Stimulated activated CD4-positive, alpha-beta T cell treated with anti-CD3 and anti-CD28 coated beads, Interleukin-1b, Interleukin-23, amount 100 ng/mL, for 1 hour (primary cell): ENCODE measurements around the gene RAPGEF6.

Experiments
- DNase-seq, 2 donors: peaks; one replicate each; pipeline ENCODE4 v3.0.0-alpha.2; 2020; ENCODE audit warnings: low read depth in 2 of 2

RAPGEF6 gene

GRCh38 chr5:131548176-131548575, 86.9 kb downstream of the RAPGEF6 start:
- DNase-seq, result no peak

DNA sequence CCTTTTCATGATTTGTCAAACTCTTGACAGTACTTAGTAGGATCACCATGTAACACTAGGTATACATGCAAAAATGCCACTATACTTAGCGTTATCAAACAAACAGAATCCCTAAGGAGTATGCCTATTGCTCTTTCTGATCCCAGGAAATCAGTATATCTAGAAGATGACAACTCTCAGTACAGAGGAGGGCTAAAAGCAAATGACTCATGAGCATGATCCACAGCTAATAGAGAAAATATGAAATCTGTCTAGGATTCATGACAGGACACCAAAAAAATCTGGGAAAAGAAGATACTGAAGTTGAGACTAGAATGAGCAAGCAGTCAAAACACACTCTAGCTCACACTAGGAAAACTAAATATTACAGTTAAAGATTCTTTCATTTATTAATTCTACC, 89.2 kb downstream of the RAPGEF6 start:
- DNase-seq, result no peak

DNA sequence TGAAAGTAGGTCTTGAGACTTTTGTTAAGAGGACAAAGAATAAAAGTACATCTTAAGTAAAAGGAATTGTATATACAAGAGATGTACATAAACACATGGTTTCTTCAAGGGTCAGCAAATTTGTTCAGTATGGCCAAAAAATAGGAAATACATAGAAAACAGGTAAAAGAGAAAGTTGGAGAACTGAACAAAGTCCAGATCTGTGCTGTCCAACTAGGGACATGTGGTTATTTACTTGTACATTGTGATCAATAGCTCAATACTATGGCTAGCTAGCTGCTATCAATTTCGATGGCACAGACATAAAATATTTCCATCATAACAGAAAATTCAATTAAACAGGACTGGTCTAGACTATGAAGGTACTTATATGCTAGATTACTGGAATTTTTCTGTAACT, 92.3 kb downstream of the RAPGEF6 start:
- DNase-seq, result no peak

- no peak for DNase-seq
These were observed 93.3 kb downstream of the RAPGEF6 start for GRCh38 chr5:131541762-131542161.

DNA sequence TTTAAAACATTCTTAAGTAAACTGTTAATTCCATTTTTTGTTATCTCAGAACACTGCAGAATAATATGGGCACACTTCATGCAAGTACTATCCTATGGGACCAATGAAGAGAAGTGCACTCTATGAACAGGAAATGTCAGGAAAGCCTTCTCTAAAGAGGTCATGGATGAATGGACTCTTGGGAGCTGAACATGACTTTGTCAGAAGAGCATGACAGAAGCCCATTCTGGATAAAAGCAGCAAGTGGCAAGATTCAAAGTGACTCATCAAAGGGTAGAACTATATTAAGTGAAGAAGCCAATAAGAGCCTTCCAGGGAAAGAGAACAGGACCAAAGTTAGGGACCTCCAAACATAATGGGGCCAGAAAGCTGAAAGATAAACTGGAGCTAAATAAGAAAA, 94.0 kb downstream of the RAPGEF6 start:
- no peak for DNase-seq

DNA sequence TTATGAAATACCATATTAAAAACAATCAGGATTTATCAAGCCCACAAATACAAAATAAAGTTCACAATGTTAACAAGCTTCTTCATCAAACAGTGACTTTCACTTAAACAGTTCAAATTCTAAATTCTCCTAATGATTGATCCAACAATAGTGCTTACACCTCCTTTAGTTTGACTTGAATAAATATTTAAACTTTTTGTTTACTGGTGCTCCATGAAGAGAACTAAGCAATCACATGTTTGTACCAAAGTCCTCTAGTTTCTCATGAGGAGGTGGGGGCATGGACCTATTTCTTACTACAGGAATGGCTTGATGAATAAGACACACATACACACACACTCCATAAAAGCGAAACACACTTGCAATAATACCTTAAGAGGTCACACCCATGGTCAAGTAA, 95.8 kb downstream of the RAPGEF6 start:
- no peak for DNase-seq

DNA sequence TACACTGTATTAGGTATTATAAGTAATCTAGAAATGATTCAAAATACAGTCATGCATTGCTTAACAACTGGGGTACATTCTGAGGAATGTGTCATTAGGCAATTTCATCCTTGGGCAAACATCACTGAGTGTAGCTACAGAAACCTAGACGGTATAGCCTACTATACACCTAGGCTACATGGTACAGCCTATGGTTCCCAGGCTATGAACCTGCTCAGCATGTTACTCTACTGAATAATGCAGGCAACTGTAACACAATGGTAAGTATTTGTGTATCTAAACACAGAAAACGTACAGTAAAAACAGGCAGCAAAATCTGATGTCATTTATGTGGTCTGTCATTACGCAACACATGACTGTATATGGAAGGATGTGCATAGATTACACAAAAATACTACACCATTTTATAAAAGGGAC, 96.8 kb downstream of the RAPGEF6 start:
- DNase-seq, result no peak

DNA sequence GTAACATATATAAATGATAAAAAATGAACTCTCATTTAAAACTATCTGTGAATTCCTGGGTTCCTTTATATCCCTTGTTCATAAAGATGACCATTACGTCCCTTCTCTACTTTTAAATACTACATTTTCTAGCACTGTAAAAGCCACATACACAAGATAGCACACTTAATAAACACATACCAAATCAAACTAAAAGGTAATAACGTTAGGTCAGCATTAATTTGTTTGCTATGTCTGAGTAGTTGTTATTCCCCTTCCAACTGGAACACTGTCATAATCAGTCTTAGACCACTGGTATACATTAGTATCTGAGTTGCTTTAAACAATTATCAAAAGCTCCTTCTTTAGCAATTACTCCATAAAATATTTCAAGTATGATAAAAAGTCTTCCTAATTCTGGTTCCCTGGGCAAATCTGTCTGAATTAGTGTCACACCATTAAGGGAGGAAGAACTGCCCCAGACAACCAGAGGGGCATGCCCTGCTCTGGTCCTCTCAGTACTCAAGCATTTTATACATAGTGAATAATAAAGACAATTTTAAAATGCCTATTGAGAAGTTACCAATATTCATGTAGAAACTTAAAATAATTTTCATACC, 98.1 kb downstream of the RAPGEF6 start:
- no peak for DNase-seq

- no peak for DNase-seq
These were observed 98.7 kb downstream of the RAPGEF6 start for GRCh38 chr5:131536211-131536826.

- DNase-seq, result no peak
These were observed 100.1 kb downstream of the RAPGEF6 start for GRCh38 chr5:131534974-131535373.

- no peak for DNase-seq
These were observed 101.2 kb downstream of the RAPGEF6 start for GRCh38 chr5:131533836-131534235.

DNA sequence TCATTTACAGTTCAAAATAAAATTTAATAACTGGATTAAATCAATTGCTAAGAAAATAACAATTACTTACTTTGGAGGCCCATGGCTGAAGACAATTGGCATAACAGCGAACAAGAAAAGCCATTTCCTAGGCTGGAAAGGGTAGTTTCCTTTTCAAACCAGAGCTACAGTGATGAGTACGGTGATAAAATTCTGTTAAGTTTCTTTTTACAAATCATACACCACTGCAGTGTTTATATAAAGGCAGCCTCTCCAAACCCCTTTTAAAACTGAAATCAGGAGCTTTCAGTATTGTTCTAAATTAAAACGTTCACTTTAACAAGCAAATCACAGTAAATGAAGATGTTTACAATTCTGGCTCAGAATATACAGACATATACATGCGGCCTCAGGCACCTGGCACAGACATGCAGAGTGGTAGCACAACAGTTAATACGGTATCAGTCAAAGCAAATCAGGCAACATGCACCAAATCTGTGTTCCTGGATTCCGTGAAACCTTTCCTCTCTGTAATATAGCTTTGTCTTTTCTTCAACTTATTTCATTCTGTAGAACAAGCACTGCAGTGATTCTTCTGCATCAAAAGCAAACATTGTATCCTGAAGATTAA, 102.9 kb downstream of the RAPGEF6 start:
- DNase-seq, result no peak

GRCh38 chr5:131530706-131531331, 104.2 kb downstream of the RAPGEF6 start:
- no peak for DNase-seq

GRCh38 chr5:131528682-131529081, 106.3 kb downstream of the RAPGEF6 start:
- DNase-seq, result no peak

DNA sequence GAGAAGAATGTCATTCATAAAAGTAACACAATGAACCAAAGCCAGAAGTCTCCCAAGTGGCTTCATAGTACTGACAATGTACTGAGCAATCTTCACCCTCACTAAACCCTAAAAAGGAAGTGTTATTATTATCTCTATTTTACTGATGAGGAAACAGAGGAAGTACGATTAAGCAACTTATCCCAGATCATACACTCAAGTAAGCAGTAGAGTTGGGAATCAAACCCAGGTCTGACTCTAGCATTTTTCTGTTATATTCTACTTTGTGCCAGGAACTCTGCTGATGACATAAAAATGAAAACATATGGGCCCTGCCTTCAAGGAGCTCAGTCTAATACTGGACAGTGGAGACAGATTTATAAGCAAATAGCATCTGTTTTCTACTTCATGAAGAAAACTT, 109.2 kb downstream of the RAPGEF6 start:
- DNase-seq, result no peak

GRCh38 chr5:131524431-131524830, 110.6 kb downstream of the RAPGEF6 start:
- no peak for DNase-seq

GRCh38 chr5:131523500-131524185, 111.4 kb downstream of the RAPGEF6 start:
- no peak for DNase-seq

GRCh38 chr5:131521252-131521651, 113.8 kb downstream of the RAPGEF6 start:
- no peak for DNase-seq

GRCh38 chr5:131515348-131515747, 119.7 kb downstream of the RAPGEF6 start:
- DNase-seq, result no peak

GRCh38 chr5:131514316-131515283, 120.4 kb downstream of the RAPGEF6 start:
- DNase-seq, result no peak

- DNase-seq, result no peak
These were observed 121.2 kb downstream of the RAPGEF6 start for GRCh38 chr5:131513780-131514179.
